HG03469 (cell line): ENCODE data around the gene EXD1.
"Not testable (repeated sequence)": the region's sequence is repeated elsewhere in the genome, so short reads cannot be mapped to it uniquely, and the experiment has no call there.

Experiments
- ATAC-seq: cut with Tn5 transposase; IDR thresholded peaks from one replicate; pipeline ENCODE4 v1.9.1; 2021; ENCODE audit warnings: mild to moderate bottlenecking, moderate library complexity, moderate number of reproducible peaks; ENCODE audit not compliant: unreplicated experiment

Gene EXD1, protein sequence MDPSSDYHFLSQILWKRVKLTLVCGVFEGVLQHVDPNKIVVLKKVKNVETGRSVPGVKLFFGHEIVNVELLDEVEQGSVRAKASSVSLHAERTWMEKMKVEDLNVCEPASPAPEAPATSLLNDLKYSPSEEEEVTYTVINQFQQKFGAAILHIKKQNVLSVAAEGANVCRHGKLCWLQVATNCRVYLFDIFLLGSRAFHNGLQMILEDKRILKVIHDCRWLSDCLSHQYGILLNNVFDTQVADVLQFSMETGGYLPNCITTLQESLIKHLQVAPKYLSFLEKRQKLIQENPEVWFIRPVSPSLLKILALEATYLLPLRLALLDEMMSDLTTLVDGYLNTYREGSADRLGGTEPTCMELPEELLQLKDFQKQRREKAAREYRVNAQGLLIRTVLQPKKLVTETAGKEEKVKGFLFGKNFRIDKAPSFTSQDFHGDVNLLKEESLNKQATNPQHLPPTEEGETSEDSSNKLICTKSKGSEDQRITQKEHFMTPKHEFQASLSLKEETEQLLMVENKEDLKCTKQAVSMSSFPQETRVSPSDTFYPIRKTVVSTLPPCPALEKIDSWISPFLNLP

DNA sequence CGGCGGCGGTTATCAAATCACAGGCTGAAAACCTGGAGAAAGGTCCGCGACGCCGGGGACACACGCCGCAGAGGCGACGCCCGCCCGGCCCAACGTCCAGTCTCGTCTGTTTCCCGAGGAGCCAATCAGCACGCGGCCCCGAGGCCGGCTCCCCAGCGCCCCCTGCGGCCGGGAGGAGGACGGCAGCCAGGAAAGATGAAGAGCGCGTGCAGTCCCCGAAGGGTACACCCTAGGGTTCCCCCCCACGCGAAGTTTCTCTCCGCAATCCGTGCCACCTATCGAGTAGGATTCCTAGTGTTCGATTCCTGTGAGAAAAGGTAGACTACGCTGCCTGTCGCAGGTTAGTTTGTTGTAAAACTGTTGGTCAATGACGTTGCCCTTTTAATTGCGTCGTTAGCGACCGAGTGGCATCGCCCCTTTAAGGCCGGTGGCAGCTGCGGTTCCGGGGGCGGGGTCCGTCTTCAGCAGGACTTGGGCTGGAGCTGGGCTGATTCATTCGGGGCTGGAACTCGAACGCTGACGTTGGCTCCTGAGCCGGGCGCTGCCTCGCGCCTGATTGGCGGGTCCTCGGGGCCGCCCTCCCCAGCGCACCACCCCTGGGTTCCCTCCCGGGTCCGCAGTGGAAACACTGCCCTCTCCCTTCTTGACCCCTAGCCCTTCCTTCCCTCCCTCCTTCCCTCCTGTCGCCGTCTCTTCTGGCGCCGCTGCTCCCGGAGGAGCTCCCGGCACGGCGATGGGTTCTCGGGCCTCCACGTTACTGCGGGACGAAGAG lies at the start of gene EXD1, which contains the start of gene CHP1:
Gene EXD1, minus strand, starts transcription at position 108 of the 772 bp plus-strand sequence. CDS start 4,182 bp downstream, outside the sequence.
Gene CHP1, plus strand, starts transcription at position 619 of the 772 bp plus-strand sequence. Its CDS starts 115 bp downstream, at position 734.
- ATAC-seq: peak; percentile 69

DNA sequence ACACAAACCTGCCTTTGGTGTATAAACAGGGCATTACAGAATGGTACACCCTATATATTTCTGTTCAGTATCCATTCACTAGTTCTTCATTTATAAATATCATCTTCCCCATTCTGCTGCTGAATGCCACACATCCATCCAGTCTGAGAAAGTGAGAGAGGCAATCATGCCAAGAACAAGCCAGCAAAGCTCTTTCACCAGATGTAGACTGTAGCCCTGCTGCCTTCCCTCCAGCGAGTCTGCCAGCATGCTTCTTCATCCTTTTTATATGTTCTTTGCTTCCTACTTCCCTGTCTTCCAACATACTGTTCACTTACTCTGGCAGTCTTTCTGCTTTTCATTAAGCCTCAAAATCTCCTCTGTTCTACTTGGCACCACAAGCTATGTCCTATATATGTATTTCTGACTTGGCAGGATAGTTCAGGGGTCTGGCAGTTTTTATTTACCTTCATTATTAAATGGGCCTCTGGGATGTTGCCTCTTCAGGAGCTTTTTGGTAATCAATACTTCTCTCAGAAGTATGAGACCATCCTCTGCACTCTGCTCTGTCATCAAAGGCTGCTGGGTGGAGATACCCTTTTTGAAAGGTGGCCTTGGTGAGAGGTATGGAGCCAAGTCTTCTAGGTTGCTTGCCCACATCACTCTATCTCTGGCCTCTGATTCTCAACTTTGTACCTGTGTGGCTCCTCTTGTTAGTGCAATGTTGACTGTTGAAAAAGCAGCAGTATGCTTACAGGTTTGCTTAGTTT lies 49.2 kb upstream of the EXD1 start:
- ATAC-seq: no peak

DNA sequence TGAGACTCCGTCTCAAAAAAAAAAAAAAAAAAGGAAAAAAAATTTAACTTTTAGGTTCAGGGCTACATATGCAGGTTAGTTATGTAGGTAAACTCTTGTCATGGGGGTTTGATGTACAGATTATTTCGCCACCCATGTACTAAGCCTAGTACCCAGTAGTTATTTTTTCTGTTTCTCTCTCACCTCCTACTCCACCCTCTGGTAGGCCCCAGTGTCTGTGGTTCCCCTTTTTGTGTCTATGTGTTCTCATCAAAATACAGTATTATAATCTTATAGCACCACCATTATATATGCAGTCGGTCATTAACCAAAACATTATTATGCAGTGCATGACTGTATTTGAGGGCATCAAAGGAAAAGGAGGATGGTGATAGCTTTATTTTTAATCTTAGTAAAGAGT lies 47.8 kb upstream of the EXD1 start:
- no peak for ATAC-seq

DNA sequence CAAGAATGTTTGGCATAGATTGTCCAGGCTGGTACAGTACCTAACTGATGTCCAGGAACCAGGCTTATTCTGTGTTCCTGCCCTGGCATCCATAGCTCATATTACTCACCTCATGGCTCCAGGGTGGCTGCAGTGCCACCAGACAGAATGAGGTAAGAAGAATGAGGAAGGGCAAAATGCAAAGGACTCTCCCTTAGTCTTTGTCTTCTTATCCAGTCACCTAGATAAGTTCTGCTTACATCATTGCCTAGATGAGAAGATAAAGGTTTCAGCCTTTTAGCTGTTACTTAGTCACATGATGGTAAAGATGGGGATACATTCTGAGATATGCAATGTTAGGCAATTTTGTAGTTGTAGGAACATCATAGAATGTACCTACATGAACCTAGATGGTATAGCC lies 46.3 kb upstream of the EXD1 start:
- ATAC-seq: no peak

DNA sequence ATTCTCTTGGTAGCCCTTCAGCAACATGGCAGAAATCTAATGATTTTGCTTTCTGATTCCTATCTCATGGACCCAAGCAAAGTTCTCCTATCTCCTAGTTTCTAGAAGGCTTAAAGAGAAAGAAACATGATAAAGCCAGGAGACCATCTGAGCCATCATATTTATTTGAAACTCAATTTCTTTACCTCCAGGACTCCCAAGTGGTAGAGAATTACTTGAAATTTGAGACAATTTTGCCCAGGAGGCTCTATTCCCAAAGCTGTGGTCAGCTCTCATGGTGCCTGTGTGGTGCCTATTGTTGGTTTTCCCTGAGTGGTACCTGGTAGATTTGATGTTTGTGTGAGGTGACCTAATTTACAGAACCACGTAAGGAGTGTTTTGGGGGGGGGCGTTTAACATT lies 39.3 kb upstream of the EXD1 start:
- no peak for ATAC-seq

DNA sequence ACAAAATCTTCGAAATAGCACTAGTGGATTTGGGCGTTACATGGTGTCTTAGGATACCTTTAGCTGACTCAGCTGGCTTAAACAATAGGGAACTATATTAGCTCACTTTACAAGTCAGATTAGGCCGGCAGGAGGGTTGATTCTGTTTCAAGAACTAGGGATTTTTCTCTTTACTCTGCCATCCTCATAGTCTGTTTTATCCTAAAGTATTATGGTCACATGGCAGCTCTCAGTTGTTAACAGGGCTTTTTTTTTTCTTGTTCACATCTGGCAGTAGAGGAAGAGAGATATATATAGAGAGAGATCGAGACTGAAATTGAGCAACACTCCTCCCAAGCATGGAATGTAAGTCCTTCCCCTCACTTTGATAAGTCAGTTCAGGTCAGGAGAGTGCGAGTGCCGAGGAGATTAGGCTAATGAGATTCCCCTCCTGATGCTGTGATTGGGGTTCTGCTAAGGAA lies 33.4 kb upstream of the EXD1 start:
- ATAC-seq: no peak

DNA sequence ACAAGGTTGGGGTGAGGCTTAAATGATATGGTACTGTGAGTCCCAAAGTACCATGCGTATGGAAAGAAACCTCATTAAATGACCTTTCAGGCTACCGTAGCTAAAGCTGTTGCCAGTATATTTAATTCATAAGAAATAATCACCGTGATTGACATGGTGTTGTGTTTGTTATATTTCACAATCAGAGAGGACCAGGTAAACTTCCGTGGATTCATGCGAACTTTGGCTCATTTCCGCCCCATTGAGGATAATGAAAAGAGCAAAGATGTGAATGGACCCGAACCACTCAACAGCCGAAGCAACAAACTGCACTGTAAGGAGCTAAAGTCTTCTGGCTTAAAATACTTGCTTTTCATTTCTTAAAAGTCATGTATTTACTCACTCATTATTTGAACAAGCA lies 32.0 kb upstream of the EXD1 start:
- no peak for ATAC-seq

DNA sequence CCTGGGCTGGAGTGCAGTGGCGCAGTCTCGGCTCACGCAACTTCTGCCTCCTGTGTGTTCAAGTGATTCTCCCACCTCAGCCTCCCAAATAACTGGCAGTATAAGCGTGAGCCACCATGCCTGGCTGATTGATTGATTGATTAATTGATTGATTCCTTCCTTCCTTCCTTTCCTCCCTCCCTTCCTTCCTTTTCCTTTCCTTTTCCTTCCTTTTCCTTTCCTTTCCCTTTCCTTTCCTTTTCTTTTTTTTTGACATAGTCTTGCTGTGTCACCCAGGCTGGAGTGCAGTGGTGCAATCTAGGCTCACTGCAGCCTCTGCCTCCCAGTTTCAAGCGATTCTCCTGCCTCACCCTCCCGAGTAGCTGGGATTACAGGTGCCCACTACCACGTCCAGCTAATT lies 30.4 kb upstream of the EXD1 start:
- not testable (repeated sequence) for ATAC-seq

DNA sequence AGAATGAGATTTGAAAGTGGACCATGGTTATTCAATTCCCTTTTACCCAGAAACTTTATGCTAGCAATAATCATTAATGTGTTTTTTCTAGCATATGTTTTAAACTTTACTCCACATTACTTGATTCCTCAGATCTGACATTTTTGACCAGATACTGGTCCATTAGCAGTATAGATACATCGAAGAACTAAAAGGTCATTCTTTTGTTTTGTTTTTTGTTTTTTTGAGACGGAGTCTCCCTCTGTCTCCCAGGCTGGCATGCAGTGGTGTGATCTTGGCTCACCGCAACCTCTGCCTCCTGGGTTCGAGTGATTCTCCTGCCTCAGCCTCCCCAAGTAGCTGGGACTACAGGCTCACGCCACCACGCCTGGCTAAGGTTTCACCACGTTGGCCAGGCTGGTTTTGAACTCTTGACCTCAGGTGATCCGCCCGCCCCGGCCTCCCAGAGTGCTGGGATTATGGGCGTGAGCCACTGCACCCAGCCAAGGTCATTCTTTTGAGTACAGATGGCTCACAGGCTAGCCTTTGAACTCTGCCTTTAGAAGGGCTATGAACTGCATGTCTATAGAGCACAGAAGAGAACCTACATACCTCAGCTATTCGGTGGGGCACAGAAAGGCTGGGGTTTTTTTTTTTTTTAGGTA lies 29.1 kb upstream of the EXD1 start:
- ATAC-seq: no peak

DNA sequence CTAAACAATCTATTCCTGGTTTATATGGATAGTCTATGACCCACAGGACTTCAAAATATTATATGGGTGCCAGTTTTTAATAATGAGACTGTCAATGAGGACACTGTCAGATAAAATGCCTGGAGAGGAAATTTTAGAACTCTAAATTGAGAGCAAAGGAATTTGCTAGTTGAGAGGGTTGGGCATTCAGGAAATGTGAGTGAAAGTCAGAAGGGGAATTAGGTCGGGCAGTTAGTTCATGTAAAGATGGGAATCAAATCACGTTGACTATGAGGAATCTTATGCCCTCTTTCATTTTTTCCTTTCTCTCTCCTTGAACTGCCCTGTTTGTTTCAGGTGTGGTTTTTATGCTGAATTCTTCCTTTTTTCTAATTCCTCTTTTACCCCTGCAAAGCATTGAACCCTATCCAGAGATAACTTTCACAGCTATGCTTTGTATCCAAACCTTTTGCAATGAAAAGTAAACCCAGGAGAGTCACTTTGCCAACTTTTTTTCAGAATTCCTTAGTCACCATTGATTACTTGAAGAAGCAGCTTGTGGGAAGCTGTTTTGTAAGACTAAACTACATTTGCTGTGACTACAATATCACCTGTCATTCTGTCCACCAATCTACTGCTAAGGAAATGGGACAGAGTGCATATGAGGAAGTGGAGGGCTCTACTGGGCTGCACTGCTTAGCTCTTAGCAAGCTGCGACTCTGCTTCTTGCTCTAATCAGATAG lies 28.4 kb upstream of the EXD1 start:
- ATAC-seq: no peak

DNA sequence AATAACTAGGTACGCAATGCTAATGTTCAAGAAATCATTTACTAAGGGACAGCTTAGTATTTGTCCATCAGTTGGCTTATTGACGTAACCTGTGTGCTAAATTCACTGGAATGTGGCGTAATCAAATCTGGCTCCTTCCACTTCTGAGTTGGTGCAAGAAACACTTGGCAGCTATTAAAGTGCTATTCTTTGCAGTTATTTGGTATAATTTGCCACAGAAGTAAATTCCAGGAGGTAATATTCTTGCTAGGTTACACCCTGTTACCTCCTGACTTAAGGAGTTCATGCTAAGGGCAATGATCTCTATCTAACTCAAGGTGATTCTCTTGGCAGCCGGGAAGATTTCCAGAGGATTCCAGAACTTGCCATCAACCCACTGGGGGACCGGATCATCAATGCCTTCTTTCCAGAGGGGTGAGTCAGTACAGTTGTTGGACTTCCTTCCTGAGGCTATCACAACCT lies 26.1 kb upstream of the EXD1 start:
- no peak for ATAC-seq

DNA sequence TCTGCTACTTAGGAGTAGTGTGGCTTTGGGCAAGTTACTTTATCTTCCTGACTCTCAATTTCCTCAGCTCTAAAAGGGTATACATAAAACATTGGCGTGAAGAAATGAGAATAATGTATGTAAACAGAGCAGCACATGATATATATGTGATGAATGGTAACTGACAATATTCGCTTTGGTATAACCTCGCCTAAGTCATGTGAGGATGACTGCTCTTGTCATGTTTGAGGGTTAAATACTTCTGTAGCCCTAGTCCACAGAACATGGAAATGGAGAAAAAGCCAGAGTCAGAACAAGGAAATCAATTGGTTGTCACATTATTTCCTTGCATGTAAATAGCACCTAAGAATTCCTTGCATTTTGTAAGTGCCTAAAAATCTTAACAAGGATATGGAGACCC lies 25.5 kb upstream of the EXD1 start:
- no peak for ATAC-seq

DNA sequence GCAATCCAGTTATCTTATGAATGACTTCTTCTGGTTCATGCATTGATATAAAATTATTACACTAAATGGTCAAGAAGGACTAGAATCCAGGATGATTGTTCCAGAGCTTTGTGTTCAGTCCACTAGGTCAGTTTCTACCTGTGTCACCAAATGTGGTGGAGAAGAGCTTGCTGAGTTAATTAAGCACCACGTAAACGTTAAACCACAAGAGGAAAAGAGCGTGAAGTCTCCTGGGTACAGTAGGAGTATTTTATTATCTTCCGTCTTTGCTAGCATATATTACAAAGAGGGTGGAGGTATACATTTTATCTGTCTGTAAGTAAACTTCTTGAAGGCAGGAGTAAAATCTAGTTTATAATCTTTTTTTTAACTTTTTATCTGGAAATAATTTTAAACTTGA lies 24.0 kb upstream of the EXD1 start:
- ATAC-seq: no peak

DNA sequence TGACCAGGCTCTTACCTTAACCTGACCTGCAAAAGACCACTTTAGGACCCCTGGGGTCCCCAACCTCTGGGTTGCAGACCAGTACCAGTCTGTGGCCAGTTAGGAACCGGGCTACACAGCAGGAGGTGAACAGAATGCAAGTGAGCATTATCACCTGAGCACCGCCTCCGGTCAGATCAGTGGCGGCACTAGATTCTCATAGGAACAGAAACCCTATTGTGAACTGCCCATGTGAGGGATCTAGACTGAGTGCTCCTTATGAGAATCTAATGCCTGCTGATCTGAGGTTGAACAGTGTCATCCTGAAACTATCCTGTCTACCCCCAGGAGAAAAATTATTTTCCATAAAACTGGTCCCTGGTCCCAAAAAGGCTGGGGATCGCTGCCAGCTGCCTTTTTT lies 20.9 kb upstream of the EXD1 start:
- ATAC-seq: no peak

DNA sequence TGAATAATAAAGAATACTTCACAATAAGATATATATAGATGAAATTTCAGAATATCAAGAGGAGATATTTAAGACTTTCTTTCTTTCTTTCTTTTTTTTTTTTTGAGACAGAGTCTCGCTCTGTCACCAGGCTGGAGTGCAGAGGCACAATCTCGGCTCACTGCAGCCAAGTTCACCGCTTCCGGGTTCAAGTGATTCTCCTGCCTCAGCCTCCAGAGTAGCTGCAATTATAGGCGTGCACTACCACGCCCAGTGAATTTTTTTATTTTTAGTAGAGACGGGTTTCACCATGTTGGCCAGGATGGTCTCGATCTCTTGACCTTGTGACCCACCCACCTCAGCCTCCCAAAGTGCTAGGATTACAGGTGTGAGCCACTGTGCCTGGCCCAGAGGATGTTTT lies 20.2 kb upstream of the EXD1 start:
- ATAC-seq: not testable (repeated sequence)

DNA sequence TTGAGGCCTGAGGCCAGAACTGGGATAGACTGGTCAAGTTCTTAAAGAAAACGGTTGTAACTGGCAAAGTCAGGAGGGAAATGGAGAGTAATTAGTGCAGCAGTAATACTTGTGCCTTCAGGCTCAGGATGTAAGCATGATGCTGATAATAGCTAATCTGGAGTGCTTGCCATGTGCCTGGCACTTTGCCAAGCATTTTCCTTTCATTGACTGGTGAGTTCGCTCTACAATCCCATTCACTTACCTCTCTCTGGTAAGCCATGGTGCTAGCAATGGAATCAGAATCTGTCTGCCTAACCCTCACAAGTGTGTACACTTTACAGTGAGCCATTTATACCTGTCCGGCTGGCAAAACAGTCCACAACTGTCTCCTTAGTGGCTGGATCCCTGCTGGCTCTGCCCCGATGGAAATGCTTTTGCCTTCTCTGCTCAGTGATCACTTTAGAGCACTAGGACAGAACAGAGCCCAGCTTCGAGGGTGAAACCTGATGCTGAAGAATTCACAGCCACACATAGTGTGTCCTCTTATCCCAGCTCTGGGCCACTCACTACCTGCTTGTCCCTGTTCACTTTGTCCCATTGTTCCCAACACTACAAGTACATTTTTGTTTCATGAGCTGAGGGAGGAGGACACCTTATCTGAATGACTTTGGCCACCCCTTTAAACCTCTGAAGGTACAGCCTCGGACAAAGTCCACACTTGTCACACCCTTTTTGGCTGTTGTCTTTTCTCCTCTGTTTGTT lies 10.8 kb upstream of the EXD1 start:
- no peak for ATAC-seq

DNA sequence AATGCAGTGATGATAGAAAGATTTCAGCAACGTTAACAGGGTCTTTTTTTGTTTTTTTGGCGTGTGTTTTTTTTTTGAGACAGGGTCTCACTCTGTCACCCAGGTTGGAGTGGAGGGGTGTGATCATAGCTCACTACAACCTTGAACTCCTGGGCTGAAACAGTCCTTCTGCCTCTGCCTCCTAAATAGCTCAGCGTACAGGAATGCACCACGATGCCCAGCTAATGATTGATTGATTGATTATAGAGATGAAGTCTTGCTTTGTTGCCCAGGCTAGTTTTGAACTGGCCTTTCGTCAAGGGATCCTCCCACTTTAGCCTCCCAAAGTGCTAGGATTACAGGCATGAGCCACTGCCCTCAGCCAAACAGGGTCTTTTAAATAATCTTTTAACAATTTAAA lies 7.5 kb upstream of the EXD1 start:
- ATAC-seq: no peak

DNA sequence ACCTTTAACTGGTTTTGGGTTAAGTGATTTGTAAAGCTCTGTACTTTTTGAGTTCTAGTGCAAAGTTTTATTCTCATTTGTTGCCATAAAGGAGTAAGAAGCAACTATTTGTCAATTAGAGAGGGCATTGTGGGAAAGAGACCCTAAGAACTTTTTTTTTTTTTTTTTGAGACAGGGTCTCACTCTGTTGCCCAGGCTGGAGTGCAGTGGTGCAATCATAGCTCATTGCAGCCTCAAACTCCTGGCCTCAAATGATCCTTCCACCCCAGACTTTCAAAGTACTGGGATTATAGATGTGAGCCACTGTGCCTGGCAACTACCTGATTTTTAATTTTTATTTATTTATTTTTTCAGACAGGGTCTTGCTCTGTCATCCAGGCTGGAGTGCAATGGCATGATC lies 5.4 kb upstream of the EXD1 start:
- ATAC-seq: no peak

DNA sequence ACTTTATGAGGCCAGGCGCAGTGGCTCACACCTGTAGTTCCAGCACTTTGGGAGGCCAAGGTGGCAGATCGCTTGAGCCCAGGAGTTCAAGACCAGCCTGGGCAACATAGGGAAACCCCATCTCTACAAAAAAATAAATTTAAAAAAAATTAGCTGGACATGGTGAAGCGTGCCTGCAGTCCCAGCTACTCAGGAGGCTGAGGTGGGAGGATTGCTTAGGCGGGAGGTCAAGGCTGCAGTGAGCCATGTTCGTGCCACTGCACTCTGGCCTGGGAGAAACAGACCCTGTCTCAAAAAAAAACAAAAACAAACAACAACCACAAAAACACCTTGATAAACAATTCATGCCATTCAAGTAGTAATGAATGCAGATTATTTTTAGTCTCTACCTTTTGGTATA lies 4.7 kb upstream of the EXD1 start:
- not testable (repeated sequence) for ATAC-seq
